CD4-positive, alpha-beta T cell treated with Interleukin-2 at 100 ng/mL for 4 hours (primary cell): ENCODE measurements around the gene PDE9A.
"Not testable (repeated sequence)": the region's sequence is repeated elsewhere in the genome, so short reads cannot be mapped to it uniquely, and the experiment has no call there.

Experiments
- DNase-seq: peaks from one replicate; pipeline ENCODE4 v3.0.0-alpha.2; 2020; ENCODE audit warnings: low spot score

PDE9A gene

DNA sequence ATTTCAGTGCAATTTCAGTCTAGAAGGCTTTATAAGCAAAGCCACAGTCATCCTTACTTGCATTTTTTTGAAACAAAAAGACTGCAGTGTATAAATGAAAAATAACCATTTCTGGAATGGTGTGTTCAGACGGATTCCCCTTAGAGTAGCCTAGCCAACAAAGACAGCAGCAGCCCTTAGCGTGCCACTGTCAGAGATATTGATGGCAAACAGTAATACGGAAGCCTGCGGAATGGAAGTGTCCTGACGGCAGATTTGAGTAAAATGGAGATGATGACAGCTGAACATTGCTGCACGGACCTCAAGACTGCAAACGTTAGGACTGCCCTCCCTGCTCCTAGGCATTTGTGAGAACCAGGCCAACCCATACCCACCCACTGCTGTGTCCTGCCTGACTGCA lies 54.7 kb downstream of the PDE9A start:
- no peak for DNase-seq

DNA sequence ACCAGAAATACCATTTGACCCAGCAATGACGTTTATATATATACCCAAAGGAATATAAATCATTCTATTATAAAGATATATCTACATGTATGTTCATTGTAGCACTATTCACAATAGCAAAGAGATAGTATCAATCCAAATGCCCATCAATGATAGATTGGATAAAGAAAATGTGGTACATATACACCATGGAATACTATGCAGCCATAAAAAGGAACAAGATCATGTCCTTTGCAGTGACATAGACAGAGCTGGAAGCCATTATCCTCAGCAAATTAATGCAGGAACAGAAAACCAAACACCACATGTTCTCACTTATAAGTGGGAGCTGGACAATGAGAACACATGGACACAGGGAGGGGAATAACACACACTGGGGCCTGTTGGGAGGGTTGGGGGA lies 55.5 kb downstream of the PDE9A start:
- not testable (repeated sequence) for DNase-seq

DNA sequence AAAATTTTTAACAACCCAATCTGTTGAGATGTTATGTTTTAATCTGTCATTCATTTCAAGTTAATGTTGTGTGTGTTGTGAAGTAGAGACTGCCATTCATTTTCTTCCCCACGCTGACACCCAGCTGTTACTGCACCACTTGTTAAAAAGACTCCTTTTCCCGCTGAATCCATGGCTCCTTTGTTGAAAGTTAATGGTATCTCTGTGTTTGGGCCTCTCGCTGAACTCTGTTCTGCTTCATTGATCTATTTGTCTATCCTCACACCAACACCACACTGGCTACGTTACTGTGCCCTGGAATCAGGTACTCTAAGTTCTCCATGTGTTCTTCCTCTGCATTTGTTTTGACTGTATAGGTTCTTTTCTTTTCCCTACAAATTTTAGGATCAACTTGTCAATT lies 58.2 kb downstream of the PDE9A start:
- no peak for DNase-seq

DNA sequence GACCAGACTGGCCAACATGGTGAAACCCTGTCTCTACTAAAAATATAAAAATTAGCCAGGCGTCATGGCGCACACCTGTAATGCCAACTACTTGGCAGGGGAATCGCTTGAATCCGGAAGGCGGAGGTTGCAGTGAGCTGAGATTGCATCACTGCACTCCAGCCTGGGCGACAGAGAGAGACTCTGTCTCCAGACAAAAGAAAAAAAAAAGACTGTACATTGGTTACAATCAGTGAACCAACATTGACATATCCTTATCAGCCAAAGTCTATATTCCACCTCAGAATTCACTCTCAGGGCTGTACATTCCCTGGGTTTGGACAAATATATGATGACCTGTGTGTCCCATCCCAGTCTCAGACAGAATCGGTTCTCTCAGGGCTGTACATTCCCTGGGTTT lies 62.0 kb downstream of the PDE9A start:
- not testable (repeated sequence) for DNase-seq

DNA sequence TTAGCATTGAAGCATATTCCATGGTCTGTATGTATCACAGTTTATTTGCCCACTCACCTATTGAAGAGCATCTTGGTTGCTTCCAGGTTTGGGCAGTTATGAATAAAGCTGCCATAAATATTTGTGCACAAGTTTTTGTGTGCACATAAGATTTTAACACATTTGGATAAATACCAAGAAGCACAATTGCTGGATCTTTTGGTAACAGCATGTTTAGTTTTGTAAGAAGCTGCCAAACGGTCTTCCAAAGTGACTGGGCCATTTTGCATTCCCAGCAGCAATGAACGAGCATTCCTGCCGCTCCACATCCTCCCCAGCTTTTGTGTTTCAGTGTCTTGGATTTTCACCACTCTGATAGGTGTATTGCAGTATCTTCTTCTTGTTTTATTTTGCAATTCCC lies 62.7 kb downstream of the PDE9A start:
- no peak for DNase-seq

DNA sequence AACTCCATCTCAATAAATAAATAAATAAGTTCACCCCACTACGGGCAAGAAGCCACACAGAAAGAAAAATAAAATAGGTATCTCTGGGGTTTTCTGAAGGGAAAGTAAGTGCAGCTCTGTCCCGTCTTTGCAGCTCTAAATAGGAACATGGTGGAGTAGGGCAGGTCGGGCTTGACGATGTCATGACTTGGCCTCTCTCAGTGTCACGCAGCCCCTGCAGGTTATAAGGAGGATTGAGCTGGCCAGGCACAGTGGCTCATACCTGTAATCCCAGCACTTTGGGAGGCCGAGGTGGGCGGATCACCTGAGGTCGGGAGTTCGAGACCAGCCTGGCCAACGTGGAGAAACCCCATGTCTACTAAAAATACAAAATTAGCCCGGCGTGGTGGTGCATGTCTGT lies 67.1 kb downstream of the PDE9A start:
- not testable (repeated sequence) for DNase-seq

DNA sequence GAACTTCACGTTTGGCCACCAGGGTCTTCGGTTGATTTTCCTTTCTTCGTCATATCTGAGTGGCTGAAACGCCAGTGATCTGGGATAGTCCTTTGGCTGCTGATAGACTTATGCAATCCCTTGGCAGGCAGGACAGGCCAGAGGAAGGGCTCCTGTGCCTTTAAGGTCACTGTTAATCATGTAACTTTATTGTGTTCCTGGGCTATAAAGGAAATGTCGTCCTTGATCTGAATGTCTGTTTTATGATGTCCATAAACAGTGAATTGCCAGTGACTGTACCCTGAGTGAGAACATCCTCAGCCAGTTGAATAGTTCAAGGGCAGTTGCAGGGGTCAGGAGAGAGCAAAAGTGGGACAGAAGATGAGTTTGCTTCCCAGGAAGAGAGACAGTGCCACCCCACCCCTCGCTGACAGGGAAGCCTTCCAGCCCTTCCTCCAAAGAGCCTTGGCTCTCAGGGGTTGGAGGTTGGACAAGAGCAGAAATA lies 68.0 kb downstream of the PDE9A start:
- DNase-seq: no peak

DNA sequence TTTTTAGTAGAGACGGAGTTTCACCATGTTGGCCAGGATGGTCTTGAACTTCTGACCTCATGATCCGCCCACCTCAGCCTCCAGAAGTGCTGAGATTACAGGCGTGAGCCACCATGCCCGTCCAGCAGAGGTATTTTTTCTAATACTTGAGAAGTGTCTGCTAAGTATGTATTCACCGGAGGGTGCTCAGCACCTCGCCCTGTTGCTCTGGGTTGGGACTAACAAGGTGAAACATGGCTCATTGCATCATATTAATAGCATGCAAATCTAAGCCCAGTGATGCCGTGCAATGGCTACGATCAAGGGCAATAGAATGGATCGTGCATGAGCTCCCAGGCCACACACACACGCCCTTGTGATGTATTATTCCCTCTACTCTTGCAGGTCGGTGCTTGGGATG lies 68.7 kb downstream of the PDE9A start:
- no peak for DNase-seq

DNA sequence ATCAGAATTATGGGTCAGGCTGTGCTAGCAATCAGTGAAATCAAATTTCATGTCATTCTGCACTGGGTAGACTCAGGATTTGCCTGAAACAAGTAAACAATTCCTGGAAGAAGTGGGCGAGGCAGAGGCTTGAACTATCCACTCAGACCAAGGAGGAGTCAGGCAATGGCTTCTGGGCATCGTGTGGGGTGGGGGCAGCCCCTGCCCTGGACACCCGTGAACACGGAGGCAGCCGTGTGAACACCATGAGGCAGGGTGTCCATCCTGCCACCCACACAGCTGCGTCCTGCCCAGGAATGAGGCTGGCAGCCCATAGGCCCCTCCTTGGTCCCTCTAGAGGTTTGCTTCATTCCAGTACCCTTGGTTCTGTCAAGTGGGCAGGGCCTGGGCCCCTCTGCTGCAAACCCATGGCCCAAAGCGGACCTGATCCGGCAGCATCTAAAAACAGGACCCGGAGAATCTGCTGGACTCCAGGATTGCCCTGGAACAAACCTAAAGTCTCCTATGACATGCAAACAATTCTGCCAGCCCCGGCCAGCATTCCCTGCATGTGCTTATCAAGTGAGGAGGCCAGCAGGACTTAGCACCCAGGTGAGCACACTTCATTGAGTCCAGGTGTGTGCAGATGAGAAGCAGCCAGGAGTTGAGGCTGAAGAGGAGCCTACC lies 69.5 kb downstream of the PDE9A start:
- DNase-seq: no peak

DNA sequence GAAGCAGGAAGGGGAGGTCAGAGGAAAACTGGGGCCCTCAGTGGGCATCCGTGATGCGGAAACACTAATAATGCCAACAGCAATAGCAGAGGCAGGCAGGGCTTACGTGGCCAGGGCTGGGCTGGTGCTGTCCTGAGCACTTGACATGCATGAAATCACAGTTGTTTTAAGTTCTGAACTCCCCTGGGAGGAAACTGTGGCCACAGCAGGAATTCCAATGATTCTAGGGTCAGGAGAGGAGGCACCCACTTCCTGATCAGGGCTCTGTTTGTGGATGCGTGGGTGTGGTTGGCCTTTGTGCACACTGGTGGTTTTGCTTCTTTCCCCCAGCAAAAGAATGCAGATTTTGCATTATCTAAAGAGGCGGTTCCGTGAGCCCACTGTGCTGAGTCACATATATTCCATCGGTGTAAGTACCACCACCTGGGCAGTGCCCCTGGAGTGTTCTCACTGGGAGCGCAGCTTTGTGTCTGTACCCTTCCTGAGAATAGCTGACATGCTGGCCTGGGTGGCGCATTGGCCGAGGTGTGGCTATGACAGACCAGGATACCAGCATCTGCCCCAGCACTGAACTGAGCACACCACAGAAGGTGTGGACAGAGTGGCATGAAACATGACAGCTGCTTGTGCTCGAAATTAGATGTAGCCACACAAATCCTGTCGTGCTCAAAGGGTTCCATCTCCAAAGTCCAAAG lies 71.0 kb downstream of the PDE9A start:
- DNase-seq: no peak

DNA sequence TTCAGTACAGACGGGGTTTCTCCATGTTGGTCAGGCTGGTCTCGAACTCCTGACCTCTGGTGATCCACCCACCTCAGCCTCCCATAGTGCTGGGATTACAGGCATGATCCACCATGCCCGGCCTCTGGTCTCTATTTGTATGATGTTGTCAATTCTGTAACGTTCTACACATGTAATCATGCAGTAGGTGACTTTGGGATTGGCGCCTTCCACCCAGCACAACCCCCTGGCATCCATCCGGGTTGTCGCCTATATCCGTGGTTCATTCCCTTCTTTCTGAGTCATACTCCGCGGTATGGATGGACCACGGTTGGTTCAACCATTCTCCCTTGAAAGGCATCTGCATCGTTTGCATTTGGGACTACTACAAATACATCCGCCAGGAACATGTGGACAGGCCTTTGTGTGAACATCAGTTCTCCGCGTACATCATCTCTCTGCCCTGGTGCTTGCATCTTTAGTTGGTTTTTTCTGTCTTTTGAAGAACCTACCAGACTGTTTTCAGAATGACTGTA lies 72.1 kb downstream of the PDE9A start:
- no peak for DNase-seq

DNA sequence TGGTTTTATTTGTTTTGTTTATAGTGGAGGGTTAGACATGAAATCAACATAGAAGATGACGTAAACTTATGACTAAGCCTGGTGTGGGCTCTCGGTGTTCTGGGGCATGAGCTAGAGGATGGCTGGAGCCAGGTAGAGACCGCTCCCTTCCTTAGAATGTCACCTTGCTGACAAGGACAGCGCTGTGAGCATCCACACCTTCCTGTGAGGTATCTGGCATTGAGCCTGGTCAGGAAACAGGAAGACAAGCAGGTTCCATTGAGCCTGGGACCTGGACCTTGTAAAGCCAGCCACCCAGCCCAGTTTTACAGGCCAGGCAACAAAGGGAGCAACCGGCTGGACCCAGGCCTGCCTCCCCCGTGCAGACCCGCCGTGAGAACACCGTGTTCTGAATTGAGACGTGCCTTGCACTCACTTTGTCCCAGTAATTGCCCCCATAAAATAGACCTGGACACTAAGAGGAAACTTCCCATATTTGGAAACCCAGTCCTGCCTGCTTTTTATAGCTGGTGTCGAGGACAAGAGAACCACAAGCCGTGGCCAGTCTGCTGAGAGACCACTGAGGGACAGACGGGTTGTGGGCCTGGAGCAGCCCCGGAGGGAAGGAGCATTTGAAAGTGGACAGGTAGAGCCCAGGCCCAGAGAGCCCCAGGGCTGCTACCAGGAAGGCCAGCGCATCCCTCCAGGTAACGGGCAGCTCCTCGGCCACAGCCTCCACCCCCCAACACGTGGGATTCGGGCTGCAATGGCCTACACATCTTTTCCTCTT lies 78.0 kb downstream of the PDE9A start:
- DNase-seq: no peak

DNA sequence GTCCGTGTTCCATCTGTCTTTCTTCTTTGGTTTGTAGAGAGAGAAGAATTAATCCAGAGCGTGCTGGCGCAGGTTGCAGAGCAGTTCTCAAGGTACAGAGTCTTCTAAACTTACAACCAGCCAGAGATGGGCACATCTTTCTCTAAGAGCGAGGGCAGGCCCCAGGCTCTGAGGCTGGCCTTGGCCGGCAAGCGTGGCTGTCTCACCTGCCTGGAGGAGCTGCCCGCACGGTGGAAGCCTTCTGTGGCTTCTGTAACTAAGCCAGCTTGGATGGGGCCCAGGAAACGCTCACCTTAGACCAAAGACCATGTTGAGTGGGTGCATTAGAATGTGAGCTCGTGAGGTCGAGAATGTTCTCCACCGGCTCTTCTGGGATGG lies 78.6 kb downstream of the PDE9A start:
- DNase-seq: no peak

DNA sequence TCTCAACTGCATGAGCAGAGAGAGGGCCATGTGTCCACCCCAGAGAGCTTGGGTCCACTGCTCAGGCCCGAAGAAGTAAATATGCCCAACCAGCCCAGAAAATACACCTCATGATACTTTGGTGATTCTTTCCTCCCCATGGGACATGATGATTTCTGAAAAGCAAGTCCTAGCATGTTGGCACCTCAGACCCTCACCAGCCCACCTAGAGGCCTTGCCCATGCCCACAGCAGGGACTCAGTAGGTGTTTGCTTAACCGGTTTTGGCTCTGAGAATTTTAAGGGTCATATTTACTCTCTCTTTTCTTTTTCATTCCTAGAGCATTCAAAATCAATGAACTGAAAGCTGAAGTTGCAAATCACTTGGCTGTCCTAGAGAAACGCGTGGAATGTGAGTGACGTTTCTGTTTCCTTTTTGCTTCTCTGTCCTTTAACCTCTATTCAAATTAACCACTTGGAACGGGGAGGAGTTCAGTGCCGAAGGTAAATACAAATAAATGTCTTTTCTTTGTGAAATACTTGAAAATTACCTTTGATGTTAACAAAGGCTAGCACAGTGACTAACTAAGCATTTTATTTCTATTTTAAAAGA lies 79.7 kb downstream of the PDE9A start:
- no peak for DNase-seq

DNA sequence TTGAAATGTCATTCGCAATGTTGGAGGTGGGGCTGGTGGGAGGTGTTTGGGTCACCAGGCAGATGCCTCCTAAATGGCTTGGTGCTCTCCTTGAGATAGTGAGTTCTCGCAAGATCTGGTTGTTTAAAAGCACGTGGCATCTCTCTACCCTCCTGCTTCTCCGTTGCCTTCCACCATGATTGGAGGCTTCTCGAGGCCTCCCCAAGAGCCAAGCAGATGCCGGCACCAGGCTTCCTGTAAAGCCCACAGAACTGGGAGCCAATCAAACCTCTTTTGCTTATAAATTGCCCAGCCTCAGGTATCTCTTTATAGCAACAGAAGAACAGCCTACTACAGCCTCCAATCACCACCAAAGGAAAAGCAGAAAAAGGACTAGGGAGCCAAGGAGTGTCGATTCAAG lies 80.5 kb downstream of the PDE9A start:
- no peak for DNase-seq

DNA sequence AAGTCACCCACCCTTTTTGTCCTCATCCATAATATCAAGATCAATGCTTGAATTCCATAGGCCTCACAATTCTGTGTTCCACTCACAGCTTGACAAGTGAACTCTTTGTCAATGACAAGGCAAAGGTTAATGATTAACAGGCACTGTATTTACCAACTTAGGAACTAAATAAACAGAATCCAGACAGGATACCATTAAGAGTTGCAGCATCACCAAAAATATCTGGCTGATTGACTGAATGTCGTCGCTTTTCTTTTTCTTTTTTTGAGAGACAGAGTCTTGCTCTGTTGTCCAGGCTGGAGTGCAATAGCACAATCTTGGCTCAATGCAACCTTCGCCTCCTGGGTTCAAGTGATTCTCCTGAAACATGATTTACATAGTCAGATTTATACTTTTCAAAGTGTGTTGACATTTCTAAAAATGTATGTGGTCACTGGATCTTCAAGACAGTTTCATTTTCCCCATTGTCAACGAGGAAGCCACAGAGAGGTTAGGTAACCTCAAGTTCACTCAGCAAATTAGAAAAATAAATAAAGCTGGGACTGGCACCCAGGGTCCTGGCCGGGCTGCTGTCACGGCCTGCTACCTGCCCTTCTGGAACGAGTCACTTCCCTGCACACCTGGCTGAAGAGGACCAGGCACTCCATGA lies 81.0 kb downstream of the PDE9A start:
- peak; percentile 21 for DNase-seq

DNA sequence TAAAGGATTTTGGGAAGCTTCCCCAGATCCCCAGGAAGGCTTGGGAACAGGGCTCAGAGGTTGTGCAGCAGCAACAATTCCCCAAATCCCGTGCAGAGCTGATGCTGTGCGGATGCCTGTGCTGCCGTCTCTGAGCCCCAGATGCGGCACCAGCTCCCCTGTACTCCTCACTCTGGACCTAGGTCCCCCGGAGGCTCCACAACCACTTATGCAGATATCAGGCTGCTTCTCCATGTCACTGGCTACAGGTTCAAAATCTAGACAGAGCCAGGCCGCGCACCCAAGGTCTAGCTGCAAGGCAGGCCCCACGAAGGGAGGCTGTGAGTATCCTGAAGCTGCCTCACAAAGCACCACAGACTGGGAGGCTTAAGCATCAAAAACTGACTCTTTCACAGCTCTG lies 81.6 kb downstream of the PDE9A start:
- no peak for DNase-seq

DNA sequence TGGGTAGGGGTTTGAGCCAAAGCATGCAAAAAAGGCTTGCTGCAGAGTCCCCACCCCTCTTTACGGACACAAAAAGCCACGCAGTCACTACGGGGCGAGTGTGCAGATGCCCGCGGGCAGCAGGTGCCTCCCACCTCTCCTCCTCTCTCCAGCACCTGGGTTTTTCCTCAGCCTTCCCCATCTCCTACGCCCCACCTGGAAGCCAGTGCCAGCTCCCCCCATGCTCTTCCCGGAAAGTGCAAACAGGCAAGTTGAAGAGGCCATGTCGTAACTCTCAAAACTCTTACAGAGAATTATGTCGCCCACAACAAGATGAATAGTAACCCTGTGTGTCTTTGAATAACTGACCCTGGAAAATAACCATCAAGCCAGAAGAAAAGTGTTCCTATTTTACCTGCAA lies 82.5 kb downstream of the PDE9A start:
- no peak for DNase-seq

DNA sequence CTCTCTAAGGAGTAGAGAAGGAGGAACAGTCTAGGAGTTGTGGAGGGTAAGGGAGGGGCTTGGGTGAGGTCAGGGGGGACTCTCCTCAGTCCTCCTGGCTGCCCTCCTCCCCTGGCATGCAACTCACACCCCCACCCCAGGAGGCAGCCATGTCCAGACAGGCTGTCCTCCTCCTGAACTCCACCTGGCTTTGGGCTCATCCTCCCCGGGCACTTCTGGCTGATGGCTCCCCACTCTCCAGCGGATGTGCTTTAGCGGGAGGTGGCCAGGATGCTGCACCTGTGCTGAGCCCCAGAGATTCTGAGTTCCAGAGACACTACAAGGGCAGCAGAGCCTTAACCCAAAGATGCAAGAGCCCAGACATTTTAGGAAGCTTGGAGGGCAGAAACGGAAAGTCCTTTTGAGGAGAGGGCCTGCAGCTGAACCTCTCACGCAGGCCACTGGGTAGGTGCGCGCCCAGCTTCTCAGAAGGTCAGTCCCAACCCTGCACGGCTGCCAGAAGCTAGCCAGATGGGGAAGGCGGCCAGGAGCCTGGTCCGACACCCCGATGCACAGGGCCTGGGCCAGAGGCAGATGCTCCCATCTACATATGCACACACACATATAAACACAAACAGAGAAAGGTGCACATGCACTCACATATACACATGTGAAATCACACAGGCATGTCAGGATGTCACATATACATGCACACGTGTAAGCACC lies 83.4 kb downstream of the PDE9A start:
- no peak for DNase-seq

DNA sequence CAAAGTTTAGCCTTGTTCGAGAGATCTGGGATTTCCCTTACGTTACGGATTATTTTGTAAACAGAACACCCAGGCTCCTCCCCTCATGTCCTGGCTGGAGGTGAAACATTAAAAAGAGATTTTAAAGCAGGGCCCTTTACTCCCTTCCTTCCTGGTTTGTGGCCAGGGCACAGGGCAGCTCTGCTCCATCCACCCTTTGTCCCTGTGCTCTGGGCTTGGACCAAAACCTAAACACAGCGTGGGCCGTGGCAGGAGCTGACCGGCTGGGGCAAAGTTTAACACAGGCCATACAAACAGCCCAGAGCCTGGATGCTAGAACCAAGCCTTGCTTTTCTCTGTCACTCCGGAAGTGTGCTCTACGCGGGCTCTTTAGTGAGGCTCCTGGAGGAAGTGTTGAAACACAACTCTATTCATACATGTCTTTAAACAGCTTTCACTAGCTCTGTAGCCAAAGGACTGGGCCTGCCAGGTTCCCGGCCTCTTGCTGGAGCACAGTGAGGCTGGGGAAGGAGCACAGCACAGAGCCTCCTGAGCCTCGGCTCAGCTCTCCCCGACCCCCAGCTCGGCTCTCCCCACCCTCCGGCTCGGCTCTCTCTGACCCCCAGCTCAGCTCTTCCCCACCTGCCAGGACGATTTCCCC lies 84.7 kb downstream of the PDE9A start:
- DNase-seq: peak; percentile 53
